T47D (cell line): Measurements from ENCODE around the gene CKAP5.
A peak's percentile ranks its signal among the peaks of the same experiment; 100 is the strongest.

ENCODE experiments used
- DNase-seq, 2 experiments: peaks; one replicate each; pipeline versions ENCODE4 v3.0.0 to v3.0.0-alpha.2; 2011 to 2012; ENCODE audit warnings: low read depth in 1 of 2, low spot score in 1 of 2
- JUND ChIP-seq: IDR thresholded peaks from 2 replicates; pipeline ENCODE4 v1.6.1; 2012; ENCODE audit warnings: low read depth
- in situ Hi-C: cut with HindIII; loops from 2 replicates; pipeline ENCODE4 v1.10.0; 2016; ENCODE audit warnings: low sequenced_read_pairs, low pct_unique_long_range_greater_than_20kb

CKAP5 gene

DNA sequence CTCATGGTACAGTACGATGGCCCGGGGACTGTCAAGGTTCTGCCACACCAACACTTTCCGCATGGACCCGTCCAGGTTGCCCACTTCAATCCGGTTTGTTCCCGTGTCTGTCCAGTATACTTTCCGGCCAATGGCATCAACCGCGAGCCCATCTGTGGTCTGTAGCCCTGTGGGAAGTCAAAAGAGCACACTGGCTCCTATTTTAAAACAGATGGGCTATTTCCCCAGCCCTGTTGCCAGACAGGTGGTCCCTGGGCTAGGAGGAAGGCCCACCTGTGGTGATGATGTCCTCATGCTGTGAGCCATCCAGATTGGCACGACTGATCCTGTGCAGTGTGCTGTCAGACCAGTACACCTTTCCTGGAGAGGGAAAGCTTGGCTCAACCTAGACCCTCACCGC, 30.4 kb upstream of the CKAP5 start:
- no peak for TF ChIP-seq JUND
- no peak for DNase-seq
- in situ Hi-C loops = no loop called here

- DNase-seq = no peak
- TF ChIP-seq JUND = no peak
- in situ Hi-C loops = no loop called here
These were observed 28.5 kb upstream of the CKAP5 start for GRCh38 chr11:46874586-46874985.

DNA sequence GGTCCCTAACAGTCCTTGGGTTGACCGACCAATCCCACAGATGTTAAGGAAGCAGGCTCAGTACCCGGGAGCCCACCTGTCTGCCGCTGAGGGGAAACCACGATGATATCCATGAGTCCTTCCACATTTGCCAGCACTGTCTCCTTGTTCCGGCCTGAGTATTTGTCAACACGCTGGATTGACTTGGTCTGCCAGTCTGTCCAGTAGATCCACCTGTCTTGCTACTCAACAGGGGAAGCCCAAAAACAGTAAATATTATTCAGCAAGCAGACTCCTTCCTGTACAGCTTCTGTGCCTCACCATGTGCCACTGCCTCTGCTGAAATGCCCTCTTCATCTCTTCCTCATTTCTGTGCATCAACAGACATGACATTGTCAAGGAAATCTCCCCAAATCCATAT, 22.8 kb upstream of the CKAP5 start:
- DNase-seq = peak; percentile 40 to 78
- TF ChIP-seq JUND = no peak
- in situ Hi-C loops = no loop called here

GRCh38 chr11:46865340-46865739, 19.3 kb upstream of the CKAP5 start:
- no peak for DNase-seq
- in situ Hi-C loops = no loop called here
- no peak for TF ChIP-seq JUND

DNA sequence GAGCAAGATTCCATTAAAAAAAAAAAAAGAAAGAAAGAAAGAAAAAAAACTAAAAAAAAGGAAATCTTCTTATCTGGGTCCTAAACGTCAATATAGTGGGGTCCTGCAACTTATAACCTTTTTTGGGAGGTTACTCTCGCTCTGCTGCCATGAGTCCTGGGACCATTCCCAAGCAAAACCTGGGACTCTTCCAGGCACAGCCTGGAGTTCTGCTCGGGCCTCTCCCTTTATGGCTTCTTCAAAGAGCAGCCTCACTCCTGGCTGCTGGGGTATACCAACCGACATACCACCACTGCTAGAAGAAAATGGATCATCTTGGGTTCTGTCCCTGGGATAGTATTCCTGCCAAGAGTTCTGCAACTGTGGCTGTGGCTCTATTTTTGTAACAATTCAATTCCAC, 14.1 kb upstream of the CKAP5 start:
- no peak for DNase-seq
- in situ Hi-C loops = no loop called here
- no peak for TF ChIP-seq JUND

GRCh38 chr11:46858920-46859546, 13.0 kb upstream of the CKAP5 start:
- in situ Hi-C loops = no loop called here
- TF ChIP-seq JUND = no peak
- DNase-seq = no peak

DNA sequence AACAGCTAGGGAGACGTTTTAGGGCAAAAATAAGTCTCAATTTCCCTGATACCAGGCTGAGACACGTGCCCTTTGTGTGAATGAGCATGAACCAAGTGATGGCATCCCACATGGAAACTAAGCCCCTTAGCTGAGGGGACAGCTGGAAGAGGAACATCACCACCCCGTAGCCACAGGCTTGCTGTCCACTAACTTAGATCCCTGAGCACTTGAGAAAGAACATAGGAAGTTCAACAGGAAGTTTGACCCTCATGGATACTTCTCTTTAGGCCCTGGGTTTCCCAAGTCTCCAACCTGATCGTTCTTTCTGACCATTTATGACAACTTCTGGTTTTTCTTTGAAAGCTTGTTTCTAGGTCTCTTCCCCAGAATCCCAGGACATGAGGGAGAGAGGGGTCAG, 11.6 kb upstream of the CKAP5 start:
- in situ Hi-C loops = no loop called here
- no peak for DNase-seq
- no peak for TF ChIP-seq JUND

- in situ Hi-C loops = no loop called here
- no peak for DNase-seq
- no peak for TF ChIP-seq JUND
These were observed 10.7 kb upstream of the CKAP5 start for GRCh38 chr11:46856605-46857343.

GRCh38 chr11:46855863-46856262, 9.8 kb upstream of the CKAP5 start:
- DNase-seq = no peak
- in situ Hi-C loops = no loop called here
- no peak for TF ChIP-seq JUND

- in situ Hi-C loops = no loop called here
- no peak for TF ChIP-seq JUND
- DNase-seq = no peak
These were observed 9.1 kb upstream of the CKAP5 start for GRCh38 chr11:46855167-46855566.

GRCh38 chr11:46850829-46851380, 4.8 kb upstream of the CKAP5 start:
- in situ Hi-C loops = no loop called here
- DNase-seq = no peak
- no peak for TF ChIP-seq JUND

- DNase-seq = no peak
- in situ Hi-C loops = no loop called here
- no peak for TF ChIP-seq JUND
These were observed 3.6 kb upstream of the CKAP5 start for GRCh38 chr11:46849631-46850030.

GRCh38 chr11:46846510-46846830, 390 bp upstream of the CKAP5 start:
- DNase-seq = peak in 1 of 2 experiments; percentile 43
- in situ Hi-C loops = no loop called here
- no peak for TF ChIP-seq JUND

DNA sequence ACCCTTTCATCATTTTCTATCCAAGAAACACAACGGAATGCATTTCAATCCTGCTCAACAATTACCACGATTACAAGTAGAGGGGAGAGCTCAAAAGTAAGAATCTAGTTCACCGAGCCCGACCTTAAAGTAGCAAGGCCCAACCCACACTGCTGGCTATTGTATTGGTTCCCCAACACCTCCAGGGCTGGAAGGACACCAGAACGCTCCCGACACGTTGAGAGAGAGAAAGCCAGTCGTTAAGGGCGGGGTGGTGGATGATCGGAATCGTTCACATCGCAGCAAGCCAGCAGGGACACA, 690 bp downstream of the CKAP5 start:
- in situ Hi-C loops = no loop called here
- TF ChIP-seq JUND = no peak
- DNase-seq = no peak
